RKO (cell line): Measurements from ENCODE around the gene GPR89B.
"Not testable (repeated sequence)": the region's sequence is repeated elsewhere in the genome, so short reads cannot be mapped to it uniquely, and the experiment has no call there.

Experiments used
- DNase-seq: peaks from one replicate; pipeline ENCODE4 v3.0.0-alpha.2; 2016; ENCODE audit warnings: low spot score

Gene GPR89B

DNA sequence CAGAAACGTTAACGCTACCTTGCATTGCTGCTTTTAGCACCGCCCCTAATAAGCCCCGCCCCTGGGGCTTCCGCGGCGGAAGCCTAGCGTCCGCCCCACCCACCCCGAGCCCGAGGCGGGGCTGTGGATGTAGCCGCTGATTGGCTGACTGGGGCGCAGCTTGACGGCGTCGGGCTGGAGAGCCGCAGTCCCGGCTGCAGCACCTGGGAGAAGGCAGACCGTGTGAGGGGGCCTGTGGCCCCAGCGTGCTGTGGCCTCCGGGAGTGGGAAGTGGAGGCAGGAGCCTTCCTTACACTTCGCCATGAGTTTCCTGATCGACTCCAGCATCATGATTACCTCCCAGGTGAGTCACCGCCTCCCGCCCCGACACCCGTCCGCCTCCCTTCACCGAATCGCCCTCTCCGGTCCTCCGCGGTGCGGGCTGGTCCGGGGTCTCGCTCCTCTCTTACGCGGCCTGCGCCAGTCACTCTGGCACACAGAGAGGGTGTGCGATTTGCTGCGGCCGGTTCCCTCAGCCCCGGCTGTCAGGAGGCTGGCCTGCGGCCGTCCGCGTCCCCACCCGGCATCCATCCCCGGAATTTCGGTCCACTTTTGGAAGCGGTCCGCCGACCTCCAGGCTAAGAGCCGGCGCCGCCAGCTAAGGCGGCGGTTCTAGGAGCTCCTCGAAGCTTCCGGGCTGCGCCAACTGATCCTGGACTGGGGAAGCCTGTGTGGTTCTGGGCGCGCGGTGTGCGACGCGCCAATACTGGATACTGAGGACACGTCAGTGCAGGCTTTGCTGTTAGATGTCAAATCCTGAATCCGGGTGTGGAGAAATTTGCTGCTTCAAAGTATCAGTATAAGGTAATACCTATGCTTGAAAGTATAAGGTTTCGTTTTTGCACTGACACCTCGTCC lies at the start of gene GPR89B:
Gene GPR89B, plus strand, starts transcription at position 185 of the 897 bp plus-strand sequence. Its CDS starts 117 bp downstream, at position 302.
- peak; percentile 86 for DNase-seq

- DNase-seq: no peak
These were observed 48.3 kb upstream of the GPR89B start for GRCh38 chr1:147879911-147880310.

GRCh38 chr1:147882535-147882934 lies 45.7 kb upstream of the GPR89B start:
- DNase-seq: no peak

- peak; percentile 11 for DNase-seq
These were observed 37.9 kb upstream of the GPR89B start for GRCh38 chr1:147890177-147890790.

GRCh38 chr1:147891088-147891487 lies 37.1 kb upstream of the GPR89B start:
- DNase-seq: no peak

- DNase-seq: no peak
These were observed 36.0 kb upstream of the GPR89B start for GRCh38 chr1:147892216-147892615.

- DNase-seq: peak; percentile 62
These were observed 35.4 kb upstream of the GPR89B start for GRCh38 chr1:147892731-147893214.

DNA sequence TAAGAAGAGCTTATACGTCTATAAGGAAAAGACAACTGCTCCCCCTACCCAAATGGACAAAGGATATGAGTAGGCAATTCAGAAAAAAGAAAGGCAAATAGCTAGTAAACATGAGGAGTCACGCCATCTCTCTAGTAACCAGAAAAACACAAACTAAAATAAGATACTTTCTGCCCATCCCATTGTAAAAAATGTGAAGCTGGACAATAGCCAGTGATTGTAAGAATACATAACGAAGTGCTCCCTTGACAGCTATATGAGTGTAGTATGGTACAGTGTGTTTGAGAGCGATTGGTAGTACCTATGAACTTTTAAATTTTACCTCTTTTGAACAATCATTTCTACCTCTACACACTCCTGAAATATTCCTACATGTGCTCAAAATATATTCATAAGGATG lies 33.1 kb upstream of the GPR89B start:
- no peak for DNase-seq

DNA sequence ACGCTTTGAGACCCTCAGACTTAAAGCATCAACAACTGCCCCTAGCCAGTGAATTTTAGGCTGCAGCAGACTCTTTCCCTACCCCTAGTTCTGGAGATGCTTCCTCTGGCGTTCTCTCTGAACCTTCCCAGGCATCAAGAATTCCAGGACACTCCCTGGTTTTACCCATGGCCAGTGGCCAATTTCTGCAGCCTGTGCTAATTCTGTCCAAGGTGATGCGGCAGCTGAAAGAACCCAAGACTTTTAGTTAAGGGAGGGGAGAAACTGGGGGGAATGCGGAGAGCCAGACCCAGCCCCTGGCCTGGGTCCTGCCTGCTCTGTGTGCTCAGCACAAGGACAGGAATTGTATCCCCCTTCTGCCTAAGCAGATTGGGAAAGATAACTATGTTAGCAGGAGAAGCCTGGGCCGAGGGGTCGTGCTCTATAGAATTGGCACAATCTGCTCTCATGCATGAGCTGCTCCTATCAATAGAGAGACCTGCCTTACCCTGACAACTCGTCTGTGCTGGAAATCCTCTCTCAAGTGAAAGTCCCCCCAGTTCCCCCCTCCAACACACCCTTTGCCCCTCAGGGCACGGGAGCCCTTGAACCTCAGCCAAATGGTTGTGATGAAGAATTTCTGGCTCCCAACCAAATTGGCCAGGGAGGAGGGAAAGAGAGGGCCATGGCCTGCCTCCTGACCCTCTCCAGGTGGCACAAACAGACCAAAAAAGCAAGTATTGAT lies 31.0 kb upstream of the GPR89B start:
- DNase-seq: no peak

- DNase-seq: no peak
These were observed 30.4 kb upstream of the GPR89B start for GRCh38 chr1:147897789-147898188.

GRCh38 chr1:147902253-147902845 lies 25.9 kb upstream of the GPR89B start, which contains the start of gene GJA8:
Gene GJA8, plus strand, starts transcription at chr1:147902795. Its CDS starts 5,161 bp downstream, at chr1:147907956.
- DNase-seq: no peak

DNA sequence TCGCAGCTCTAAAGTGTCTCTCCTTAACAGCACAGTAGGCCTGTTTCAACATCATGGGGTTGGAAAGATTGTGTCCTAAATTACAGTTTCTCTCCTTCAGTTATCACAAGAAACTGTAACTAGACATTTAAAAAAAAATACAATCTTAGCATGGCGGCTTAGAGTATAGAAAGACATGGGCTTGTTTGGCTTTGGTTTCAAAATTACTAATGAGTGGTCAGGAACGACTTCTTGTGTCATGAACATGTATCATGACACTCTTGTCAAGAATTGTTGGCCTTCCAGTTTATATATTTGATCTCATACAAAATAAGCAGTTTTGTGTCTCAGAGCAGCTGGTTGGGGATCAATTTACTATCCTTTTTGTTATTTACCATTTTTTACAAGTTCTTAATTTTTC lies 23.5 kb upstream of the GPR89B start:
- DNase-seq: no peak

DNA sequence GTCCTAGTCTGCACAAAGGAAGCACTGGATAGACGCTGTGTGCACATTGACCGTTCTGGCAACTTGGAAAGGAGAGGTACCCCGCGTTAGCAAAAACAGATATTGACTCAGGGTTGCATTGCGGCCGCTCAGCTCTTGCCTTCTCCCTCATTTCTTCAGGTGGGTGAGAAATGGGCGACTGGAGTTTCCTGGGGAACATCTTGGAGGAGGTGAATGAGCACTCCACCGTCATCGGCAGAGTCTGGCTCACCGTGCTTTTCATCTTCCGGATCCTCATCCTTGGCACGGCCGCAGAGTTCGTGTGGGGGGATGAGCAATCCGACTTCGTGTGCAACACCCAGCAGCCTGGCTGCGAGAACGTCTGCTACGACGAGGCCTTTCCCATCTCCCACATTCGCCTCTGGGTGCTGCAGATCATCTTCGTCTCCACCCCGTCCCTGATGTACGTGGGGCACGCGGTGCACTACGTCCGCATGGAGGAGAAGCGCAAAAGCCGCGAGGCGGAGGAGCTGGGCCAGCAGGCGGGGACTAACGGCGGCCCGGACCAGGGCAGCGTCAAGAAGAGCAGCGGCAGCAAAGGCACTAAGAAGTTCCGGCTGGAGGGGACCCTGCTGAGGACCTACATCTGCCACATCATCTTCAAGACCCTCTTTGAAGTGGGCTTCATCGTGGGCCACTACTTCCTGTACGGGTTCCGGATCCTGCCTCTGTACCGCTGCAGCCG lies 20.3 kb upstream of the GPR89B start:
- no peak for DNase-seq

DNA sequence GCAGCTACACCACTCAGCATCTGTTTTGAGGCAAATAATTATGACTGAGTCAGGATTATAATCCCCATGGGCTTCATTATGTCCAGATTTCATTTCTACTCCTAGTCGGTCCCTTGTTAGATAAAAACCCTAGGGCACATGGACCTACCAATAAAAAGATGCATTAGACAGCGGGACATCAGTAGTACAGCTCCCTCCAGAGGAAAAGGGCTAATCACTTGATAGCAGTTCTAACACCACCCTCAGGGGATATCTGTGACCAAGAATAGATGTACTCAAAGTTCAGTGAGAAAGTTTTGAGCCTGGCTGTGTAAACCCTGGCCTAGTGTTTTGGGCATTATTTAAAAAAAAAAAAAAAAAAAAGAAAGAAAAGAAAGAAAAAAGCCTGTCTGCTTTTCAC lies 15.7 kb upstream of the GPR89B start:
- no peak for DNase-seq

- no peak for DNase-seq
These were observed 14.8 kb upstream of the GPR89B start for GRCh38 chr1:147913362-147913942.

DNA sequence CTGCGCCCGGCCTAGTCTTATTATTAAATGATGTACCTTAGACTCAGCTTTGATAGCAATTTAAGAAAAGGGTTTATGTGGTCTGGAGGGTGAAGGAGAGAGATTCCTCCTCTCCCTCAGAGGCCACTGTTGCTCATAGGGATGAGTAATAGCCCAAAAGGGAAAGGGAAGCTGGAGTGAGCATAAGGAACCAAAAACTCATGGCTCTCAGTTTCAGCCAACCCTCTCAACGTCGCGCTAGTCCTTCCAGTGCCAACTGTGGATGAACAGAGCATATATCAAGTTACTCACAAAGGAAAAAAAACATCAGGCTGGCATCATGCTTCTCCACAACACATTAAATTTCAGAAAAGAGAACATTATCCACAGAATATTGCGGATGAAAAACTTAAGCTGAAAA lies 8.3 kb upstream of the GPR89B start:
- no peak for DNase-seq

- DNase-seq: no peak
These were observed 3.4 kb upstream of the GPR89B start for GRCh38 chr1:147924813-147925212.

GRCh38 chr1:147927215-147927614 lies 1.0 kb upstream of the GPR89B start:
- not testable (repeated sequence) for DNase-seq

DNA sequence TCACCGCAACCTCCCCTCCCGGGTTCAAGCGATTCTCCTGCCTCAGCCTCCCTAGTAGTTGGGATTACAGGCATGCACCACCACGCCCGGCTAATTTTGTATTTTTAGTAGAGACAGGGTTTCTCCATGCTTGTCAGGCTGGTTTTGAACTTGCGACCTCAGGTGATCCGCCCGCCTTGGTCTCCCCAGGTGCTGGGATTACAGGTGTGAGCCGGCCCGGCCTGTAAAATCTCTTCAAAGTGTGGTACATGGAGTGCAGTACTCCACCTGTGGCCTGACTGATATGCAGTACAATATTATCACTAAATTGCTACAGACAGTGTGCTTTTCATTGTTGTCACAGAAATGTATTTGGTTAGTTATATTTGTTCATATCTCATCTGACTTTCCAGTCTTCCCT lies 531 bp upstream of the GPR89B start:
- DNase-seq: not testable (repeated sequence)

- not testable (repeated sequence) for DNase-seq
These were observed 2.9 kb downstream of the GPR89B start for GRCh38 chr1:147931137-147931536.

- not testable (repeated sequence) for DNase-seq
These were observed 7.1 kb downstream of the GPR89B start for GRCh38 chr1:147935296-147935695.
